ENCODE measurements around the gene RDH16. TPM values are rescaled to one million over a fixed set of nuclear protein-coding genes. Genes with fewer than 3 reads are reported as not detected.

RDH16 gene
- total and polyA plus RNA-seq, 2 experiments from 2014 or later: 0.52 to 0.66 TPM

DNA sequence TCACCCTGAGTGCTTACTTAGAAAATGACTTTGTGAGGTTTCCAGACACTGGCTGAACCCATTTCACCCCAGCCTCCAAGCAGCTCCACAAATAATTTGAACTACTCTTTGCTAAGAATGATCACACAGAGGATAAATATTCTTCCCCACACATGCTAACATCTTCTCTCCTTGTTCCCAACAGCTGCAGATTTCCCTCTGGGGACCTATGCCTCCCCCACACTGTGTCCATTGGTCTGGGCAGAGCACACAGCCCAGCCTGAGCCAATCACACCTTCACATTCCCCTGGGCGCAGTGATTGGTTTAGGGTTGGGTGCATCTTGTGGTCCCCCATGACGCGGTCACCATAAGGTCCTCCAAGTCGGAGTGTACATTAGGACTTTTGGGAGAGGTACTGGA lies 30.1 kb downstream of the RDH16 start (continued):
- no peak for TF ChIP-seq ZNF462 (CRISPR knock-in tag; IDR thresholded peaks at IDR 0.05)

- ATAC-seq (no peak), DNase-seq (ENCODE audit: low spot score) (no peak)
- no peak overlapping the region for H3K27ac ChIP-seq (ENCODE audit: low read depth)
- no peaks in the 10 kb centered on the region for H3K36me3 Mint-ChIP-seq (ENCODE audit: low read depth)
- no peak overlapping the region for H3K4me3 ChIP-seq
- H3K9me2 ChIP-seq (ENCODE audit: insufficient read depth): no peaks in the 10 kb centered on the region; the same call in 1 of the 2 replicates
- H3K79me2 ChIP-seq (replicated peaks; ENCODE audit: insufficient read depth): no peaks in the 10 kb centered on the region
- H4K20me1 ChIP-seq (replicated peaks; ENCODE audit: insufficient read depth): no peaks in the 10 kb centered on the region
- no peak overlapping the region for H3K4me3 Mint-ChIP-seq
- H3K27ac Mint-ChIP-seq: no peak overlapping the region
- H3K4me2 ChIP-seq: no peak overlapping the region
- no peaks in the 10 kb centered on the region for H3K36me3 ChIP-seq (ENCODE audit: insufficient read depth)
- peaks cover 9% of the 10 kb centered on the region; the same call in 1 of the 3 replicates for H3K9me3 Mint-ChIP-seq
- no peaks in the 10 kb centered on the region for H3K4me1 ChIP-seq (ENCODE audit: insufficient read depth)
- H2AFZ ChIP-seq: no peak overlapping the region
- H3K27me3 ChIP-seq (ENCODE audit: insufficient read depth): no peaks in the 10 kb centered on the region
- H3F3A ChIP-seq (replicated peaks; ENCODE audit: low read depth): no peaks in the 10 kb centered on the region
- peaks cover 2% of the 10 kb centered on the region for H3K27me3 Mint-ChIP-seq (ENCODE audit: insufficient read depth, low read depth, poor library complexity)
- no peaks in the 10 kb centered on the region for H3K4me1 Mint-ChIP-seq
- TF ChIP-seq REST (IDR thresholded peaks at IDR 0.05; ENCODE audit: unreplicated experiment) (no peak), CREB1 (CRISPR knock-in tag; IDR thresholded peaks at IDR 0.05; ENCODE audit: low read depth) (no peak), STAT1 (IDR thresholded peaks at IDR 0.05; ENCODE audit: unreplicated experiment) (no peak), EZH2phosphoT487 (IDR thresholded peaks at IDR 0.05; ENCODE audit: unreplicated experiment) (no peak), EZH2 (IDR thresholded peaks at IDR 0.05; ENCODE audit: low read depth, unreplicated experiment) (no peak), POLR2AphosphoS5 (IDR thresholded peaks at IDR 0.05; ENCODE audit: low read depth) (no peak), ETS1 (IDR thresholded peaks at IDR 0.05) (no peak)
- TF ChIP-seq, protein P1, sequence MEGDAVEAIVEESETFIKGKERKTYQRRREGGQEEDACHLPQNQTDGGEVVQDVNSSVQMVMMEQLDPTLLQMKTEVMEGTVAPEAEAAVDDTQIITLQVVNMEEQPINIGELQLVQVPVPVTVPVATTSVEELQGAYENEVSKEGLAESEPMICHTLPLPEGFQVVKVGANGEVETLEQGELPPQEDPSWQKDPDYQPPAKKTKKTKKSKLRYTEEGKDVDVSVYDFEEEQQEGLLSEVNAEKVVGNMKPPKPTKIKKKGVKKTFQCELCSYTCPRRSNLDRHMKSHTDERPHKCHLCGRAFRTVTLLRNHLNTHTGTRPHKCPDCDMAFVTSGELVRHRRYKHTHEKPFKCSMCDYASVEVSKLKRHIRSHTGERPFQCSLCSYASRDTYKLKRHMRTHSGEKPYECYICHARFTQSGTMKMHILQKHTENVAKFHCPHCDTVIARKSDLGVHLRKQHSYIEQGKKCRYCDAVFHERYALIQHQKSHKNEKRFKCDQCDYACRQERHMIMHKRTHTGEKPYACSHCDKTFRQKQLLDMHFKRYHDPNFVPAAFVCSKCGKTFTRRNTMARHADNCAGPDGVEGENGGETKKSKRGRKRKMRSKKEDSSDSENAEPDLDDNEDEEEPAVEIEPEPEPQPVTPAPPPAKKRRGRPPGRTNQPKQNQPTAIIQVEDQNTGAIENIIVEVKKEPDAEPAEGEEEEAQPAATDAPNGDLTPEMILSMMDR (conservative IDR thresholded peaks at IDR 0.05; ENCODE audit: low read depth in 2 of 2): no peak
Observed at GRCh38 chr12:56922031-56922430, 35.4 kb downstream of the RDH16 start.

All from GM23338 (cell line).